SK-N-SH (cell line): ENCODE measurements around the gene CD276.

Experiments used
- ELF1 ChIP-seq: IDR thresholded peaks from 2 replicates; pipeline ENCODE4 v1.4.0; 2012
- EP300 ChIP-seq, 2 experiments: IDR thresholded peaks; 2 replicates each; pipeline versions ENCODE4 v1.4.0 to v1.6.1; 2012; ENCODE audit warnings: borderline replicate concordance in 1 of 2, low read depth in 1 of 2, low read length in 1 of 2
- FOXJ3 ChIP-seq: sonication (generic); formaldehyde crosslinking; IDR thresholded peaks from 2 replicates; pipeline ENCODE4 v1.5.1; 2020; ENCODE audit warnings: mild to moderate bottlenecking, missing genetic modification reagents
- FOXM1 ChIP-seq: IDR thresholded peaks from 2 replicates; pipeline ENCODE4 v1.4.0; 2012; ENCODE audit warnings: low read depth, mild to moderate bottlenecking
- NRF1 ChIP-seq: IDR thresholded peaks from 2 replicates; pipeline ENCODE4 v1.6.1; 2012; ENCODE audit warnings: low read depth, mild to moderate bottlenecking, low read length
- RAD21 ChIP-seq: IDR thresholded peaks from 2 replicates; pipeline ENCODE4 v1.6.1; 2012; ENCODE audit warnings: mild to moderate bottlenecking, low read length
- RCOR1 ChIP-seq: fragments of 150-350 bp; IDR thresholded peaks from 2 replicates; pipeline ENCODE4 v1.6.1; 2017; ENCODE audit warnings: antibody characterized with exemption, low read length
- SMC3 ChIP-seq: IDR thresholded peaks from 2 replicates; pipeline ENCODE4 v1.6.1; 2012; ENCODE audit warnings: low read depth, low read length, improper control_type of control experiment
- YY1 ChIP-seq: IDR thresholded peaks from 2 replicates; pipeline ENCODE4 v1.4.0; 2012; ENCODE audit warnings: low read depth, mild to moderate bottlenecking
- TF ChIP-seq, protein P1 (sequence below): fragments of 200-600 bp; sonication (generic); IDR thresholded peaks from 2 replicates; pipeline ENCODE4 v1.6.1; 2017; ENCODE audit warnings: antibody characterized with exemption, mild to moderate bottlenecking, moderate library complexity
- TF ChIP-seq, protein P2 (sequence below): IDR thresholded peaks from 2 replicates; pipeline ENCODE4; 2012
- TF ChIP-seq, protein P3 (sequence below): IDR thresholded peaks from 2 replicates; pipeline ENCODE4 v1.4.0; 2012; ENCODE audit warnings: low read depth, borderline replicate concordance
- TF ChIP-seq, protein P4 (sequence below): fragments of 150-350 bp; IDR thresholded peaks from 2 replicates; pipeline ENCODE4 v1.6.1; 2017; ENCODE audit warnings: antibody characterized with exemption, low read length, low read depth, borderline replicate concordance
- TF ChIP-seq, protein P5 (sequence below): IDR thresholded peaks from 2 replicates; pipeline ENCODE4 v1.4.0; 2012; ENCODE audit warnings: low read depth

DNA sequence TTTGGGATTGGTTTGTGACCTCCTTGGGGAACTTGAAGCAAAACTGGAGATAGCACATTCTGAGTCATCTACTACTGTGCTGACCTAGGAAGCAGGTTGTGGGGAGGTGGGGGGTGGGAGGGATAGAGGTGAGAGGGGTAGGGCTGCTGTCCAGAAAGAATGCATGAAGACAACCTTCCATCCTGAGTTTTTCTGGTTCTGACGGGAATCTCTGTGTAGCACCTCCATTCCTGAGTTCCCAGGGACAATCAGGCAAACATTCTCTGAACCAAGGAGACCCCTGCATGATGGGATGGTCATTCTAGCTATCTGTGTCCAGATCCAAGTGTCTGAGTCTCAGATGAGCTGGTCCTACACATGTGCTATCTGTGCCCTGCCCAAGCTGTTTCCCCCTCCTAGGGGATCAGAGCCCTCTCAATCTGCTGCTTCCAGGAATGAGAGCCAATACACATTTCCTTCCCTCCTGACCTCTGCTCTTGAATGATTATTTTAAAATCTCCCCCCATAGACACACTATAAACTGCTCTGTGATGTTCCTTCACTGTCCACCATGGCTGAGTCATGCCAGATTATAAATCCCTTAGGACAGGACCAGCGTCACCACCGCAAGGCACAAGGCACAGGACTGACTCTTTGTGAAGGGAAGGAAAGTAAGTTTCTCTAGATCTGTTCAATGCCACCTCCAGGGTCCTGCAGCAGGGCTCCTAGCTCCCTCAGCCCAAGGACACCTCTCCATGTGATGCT is 2.2 kb upstream of the CD276 start:
- TF ChIP-seq SMC3 (no peak), EP300 (IDR thresholded peaks at IDR 0.05; ENCODE audit: borderline replicate concordance in 1 of 2, low read depth in 1 of 2, low read length in 1 of 2) (no peak), ELF1 (no peak), RCOR1 (no peak), NRF1 (no peak), RAD21 (no peak), YY1 (no peak), FOXJ3 (CRISPR knock-in tag) (no peak), FOXM1 (no peak)
- TF ChIP-seq, protein P1, sequence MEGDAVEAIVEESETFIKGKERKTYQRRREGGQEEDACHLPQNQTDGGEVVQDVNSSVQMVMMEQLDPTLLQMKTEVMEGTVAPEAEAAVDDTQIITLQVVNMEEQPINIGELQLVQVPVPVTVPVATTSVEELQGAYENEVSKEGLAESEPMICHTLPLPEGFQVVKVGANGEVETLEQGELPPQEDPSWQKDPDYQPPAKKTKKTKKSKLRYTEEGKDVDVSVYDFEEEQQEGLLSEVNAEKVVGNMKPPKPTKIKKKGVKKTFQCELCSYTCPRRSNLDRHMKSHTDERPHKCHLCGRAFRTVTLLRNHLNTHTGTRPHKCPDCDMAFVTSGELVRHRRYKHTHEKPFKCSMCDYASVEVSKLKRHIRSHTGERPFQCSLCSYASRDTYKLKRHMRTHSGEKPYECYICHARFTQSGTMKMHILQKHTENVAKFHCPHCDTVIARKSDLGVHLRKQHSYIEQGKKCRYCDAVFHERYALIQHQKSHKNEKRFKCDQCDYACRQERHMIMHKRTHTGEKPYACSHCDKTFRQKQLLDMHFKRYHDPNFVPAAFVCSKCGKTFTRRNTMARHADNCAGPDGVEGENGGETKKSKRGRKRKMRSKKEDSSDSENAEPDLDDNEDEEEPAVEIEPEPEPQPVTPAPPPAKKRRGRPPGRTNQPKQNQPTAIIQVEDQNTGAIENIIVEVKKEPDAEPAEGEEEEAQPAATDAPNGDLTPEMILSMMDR: no peak
- TF ChIP-seq, protein P2, sequence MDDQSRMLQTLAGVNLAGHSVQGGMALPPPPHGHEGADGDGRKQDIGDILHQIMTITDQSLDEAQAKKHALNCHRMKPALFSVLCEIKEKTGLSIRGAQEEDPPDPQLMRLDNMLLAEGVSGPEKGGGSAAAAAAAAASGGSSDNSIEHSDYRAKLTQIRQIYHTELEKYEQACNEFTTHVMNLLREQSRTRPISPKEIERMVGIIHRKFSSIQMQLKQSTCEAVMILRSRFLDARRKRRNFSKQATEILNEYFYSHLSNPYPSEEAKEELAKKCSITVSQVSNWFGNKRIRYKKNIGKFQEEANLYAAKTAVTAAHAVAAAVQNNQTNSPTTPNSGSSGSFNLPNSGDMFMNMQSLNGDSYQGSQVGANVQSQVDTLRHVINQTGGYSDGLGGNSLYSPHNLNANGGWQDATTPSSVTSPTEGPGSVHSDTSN: no peak
- TF ChIP-seq, protein P3, sequence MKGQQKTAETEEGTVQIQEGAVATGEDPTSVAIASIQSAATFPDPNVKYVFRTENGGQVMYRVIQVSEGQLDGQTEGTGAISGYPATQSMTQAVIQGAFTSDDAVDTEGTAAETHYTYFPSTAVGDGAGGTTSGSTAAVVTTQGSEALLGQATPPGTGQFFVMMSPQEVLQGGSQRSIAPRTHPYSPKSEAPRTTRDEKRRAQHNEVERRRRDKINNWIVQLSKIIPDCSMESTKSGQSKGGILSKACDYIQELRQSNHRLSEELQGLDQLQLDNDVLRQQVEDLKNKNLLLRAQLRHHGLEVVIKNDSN: no peak
- TF ChIP-seq, protein P4, sequence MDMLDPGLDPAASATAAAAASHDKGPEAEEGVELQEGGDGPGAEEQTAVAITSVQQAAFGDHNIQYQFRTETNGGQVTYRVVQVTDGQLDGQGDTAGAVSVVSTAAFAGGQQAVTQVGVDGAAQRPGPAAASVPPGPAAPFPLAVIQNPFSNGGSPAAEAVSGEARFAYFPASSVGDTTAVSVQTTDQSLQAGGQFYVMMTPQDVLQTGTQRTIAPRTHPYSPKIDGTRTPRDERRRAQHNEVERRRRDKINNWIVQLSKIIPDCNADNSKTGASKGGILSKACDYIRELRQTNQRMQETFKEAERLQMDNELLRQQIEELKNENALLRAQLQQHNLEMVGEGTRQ: no peak
- TF ChIP-seq, protein P5, sequence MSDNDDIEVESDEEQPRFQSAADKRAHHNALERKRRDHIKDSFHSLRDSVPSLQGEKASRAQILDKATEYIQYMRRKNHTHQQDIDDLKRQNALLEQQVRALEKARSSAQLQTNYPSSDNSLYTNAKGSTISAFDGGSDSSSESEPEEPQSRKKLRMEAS: no peak
